ENCODE results near the gene UBASH3B.
A peak's percentile ranks its signal among the peaks of the same experiment; 100 is the strongest.

UBASH3B gene

GRCh38 chr11:122633219-122633829, 22.2 kb upstream of the UBASH3B start:
- in situ Hi-C loops (cut with MboI; ENCODE audit: low pct_unique_long_range_greater_than_20kb, low sequenced_read_pairs, unreplicated experiment), result loop anchor here (5.0 kb wide), 1 partner anchor 139 kb away; no protein-coding TSS in a partner anchor
- peak; percentile 57 for TF ChIP-seq CTCF (IDR thresholded peaks at IDR 0.05; ENCODE audit: extremely low read depth, insufficient read depth, missing control alignments)
- peak; percentile 56 for DNase-seq (ENCODE audit: low spot score)

- in situ Hi-C loops (cut with MboI; ENCODE audit: low pct_unique_long_range_greater_than_20kb, low sequenced_read_pairs, unreplicated experiment), result loop anchor here (5.0 kb wide), 1 partner anchor 138 kb away; no protein-coding TSS in a partner anchor
- DNase-seq (ENCODE audit: low spot score), result no peak
- no peak for TF ChIP-seq CTCF (IDR thresholded peaks at IDR 0.05; ENCODE audit: extremely low read depth, insufficient read depth, missing control alignments)
These were observed 21.0 kb upstream of the UBASH3B start for GRCh38 chr11:122634501-122634900.

GRCh38 chr11:122637541-122637940, 18.0 kb upstream of the UBASH3B start:
- DNase-seq (ENCODE audit: low spot score), result no peak
- in situ Hi-C loops (cut with MboI; ENCODE audit: low pct_unique_long_range_greater_than_20kb, low sequenced_read_pairs, unreplicated experiment), result no loop called here
- TF ChIP-seq CTCF (IDR thresholded peaks at IDR 0.05; ENCODE audit: extremely low read depth, insufficient read depth, missing control alignments), result no peak

GRCh38 chr11:122642472-122642922, 13.0 kb upstream of the UBASH3B start:
- DNase-seq (ENCODE audit: low spot score), result no peak
- in situ Hi-C loops (cut with MboI; ENCODE audit: low pct_unique_long_range_greater_than_20kb, low sequenced_read_pairs, unreplicated experiment), result no loop called here

GRCh38 chr11:122642971-122643370, 12.6 kb upstream of the UBASH3B start:
- TF ChIP-seq CTCF (IDR thresholded peaks at IDR 0.05; ENCODE audit: extremely low read depth, insufficient read depth, missing control alignments), result no peak
- in situ Hi-C loops (cut with MboI; ENCODE audit: low pct_unique_long_range_greater_than_20kb, low sequenced_read_pairs, unreplicated experiment), result no loop called here
- no peak for DNase-seq (ENCODE audit: low spot score)

More at GRCh38 chr11:122642472-122642922, 13.0 kb upstream of the UBASH3B start:
- TF ChIP-seq CTCF (IDR thresholded peaks at IDR 0.05; ENCODE audit: extremely low read depth, insufficient read depth, missing control alignments), result no peak

GRCh38 chr11:122645847-122646246, 9.7 kb upstream of the UBASH3B start:
- TF ChIP-seq CTCF (IDR thresholded peaks at IDR 0.05; ENCODE audit: extremely low read depth, insufficient read depth, missing control alignments), result no peak
- DNase-seq (ENCODE audit: low spot score), result no peak
- in situ Hi-C loops (cut with MboI; ENCODE audit: low pct_unique_long_range_greater_than_20kb, low sequenced_read_pairs, unreplicated experiment), result no loop called here
